Measurements from ENCODE around the gene ARID3B. TPM values are rescaled to one million over a fixed set of nuclear protein-coding genes. Genes with fewer than 3 reads are reported as not detected.
A peak's percentile ranks its signal among the peaks of the same experiment; 100 is the strongest.
"Not testable (repeated sequence)": the region's sequence is repeated elsewhere in the genome, so short reads cannot be mapped to it uniquely, and the experiment has no call there.

The ARID3B gene
- total RNA-seq, 2 donors from 2014 or later, result 2.1 to 2.6 TPM

DNA sequence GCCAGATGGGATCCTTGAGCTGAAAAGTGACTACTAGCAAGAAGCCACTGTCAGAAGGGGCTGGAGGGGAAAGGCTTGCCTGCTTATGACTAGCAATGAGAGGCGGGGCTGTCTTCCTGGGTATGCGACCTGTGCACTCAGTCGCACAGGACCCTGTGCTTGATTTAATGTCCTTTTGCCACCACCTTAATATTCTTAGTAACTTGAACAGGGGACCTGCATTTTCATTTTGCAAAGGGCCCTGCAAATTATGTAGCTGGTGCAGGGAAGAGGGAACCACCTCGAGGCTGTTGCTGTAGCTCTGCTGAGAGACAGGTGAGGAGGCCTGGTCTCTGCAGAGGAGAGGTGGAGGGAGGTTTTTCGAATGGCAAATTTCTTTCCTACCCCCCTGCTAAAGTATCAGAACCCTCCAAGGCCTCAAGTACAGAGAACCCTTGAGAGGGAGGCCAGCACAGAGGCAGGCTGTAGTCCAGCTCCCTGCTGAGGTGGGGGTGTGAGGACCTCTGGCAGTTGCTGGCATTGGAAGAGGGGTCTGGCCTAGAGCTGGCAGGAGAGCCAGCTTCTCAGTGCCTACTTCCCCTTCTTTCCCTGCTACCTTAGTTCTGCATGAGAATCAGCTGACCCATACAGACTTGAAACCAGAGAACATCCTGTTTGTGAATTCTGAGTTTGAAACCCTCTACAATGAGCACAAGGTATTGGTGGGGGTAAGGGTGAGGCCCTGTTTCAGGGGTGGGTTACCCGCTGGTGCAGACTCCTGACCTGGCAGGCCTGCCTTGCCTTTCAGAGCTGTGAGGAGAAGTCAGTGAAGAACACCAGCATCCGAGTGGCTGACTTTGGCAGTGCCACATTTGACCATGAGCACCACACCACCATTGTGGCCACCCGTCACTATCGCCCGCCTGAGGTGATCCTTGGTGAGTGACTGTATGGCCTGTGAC lies 86.0 kb downstream of the ARID3B start:
- DNase-seq, result no peak
- intact Hi-C loops (cut with DNase I), result loop anchor here in 1 of 2 donors (5.0 kb wide), 1 partner anchor 250 kb away; no protein-coding TSS in a partner anchor

DNA sequence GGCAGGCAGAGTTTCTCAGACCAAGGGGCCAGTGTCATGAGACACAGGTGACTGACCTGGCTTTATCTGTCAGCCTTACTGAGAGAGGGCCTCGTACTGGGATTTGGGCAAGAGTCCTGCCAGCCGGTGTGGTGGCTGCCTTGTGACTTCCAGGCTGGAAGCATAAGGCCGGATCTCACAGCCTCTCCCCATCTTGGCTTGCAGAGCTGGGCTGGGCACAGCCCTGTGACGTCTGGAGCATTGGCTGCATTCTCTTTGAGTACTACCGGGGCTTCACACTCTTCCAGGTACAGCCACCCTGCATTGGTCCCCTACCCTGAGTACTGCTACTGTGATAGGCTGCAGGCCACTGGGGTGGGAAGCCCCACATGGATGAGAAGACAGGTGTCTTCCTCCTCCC lies 86.7 kb downstream of the ARID3B start:
- DNase-seq (no peak), ATAC-seq (no peak)
- intact Hi-C loops (cut with DNase I), result loop anchor here in 1 of 2 donors (5.0 kb wide), 1 partner anchor 250 kb away; no protein-coding TSS in a partner anchor

More for the DNA sequence above, 86.0 kb downstream of the ARID3B start:
- no peak for ATAC-seq

DNA sequence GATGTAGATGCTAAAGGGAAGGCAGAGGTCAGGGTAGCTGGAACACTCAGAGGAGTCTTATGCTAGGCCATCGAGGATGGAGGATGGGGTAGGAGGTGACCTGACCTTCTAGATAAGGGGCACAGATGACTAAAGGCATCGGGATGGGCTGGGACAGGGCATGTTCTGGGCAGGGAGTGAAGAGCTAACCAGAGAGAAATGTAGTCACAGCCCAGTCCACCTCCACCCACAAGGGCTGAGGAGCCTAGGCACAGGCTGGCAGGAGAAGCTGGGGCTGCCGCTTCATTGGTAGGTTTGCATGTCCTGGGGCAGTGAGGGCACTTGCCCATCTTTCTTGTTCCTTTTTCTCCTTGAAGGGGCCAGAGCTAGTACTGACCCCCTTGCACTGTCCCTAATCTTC lies 87.2 kb downstream of the ARID3B start:
- intact Hi-C loops (cut with DNase I), result loop anchor here in 1 of 2 donors (5.0 kb wide), 1 partner anchor 251 kb away; no protein-coding TSS in a partner anchor
- ATAC-seq, result no peak
- DNase-seq, result no peak

DNA sequence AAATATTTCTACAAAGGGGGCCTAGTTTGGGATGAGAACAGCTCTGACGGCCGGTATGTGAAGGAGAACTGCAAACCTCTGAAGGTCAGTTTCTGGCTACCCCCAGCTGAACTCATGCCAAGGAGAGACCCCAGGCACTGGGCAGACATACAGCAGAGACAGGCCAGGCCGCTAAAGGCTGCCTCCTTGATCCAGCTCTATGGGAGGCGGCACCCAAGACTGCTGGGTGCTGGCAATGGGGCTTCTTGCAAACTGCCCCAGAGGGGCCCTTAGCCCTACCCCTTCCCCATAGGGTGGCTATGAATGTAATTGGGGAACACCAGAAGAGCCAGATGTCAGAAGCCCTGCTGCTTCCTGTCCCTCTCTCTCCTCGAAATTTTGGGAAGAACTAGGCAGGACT lies 87.9 kb downstream of the ARID3B start:
- DNase-seq (no peak), ATAC-seq (no peak)
- intact Hi-C loops (cut with DNase I), result loop anchor here in 1 of 2 donors (5.0 kb wide), 1 partner anchor 252 kb away; no protein-coding TSS in a partner anchor

DNA sequence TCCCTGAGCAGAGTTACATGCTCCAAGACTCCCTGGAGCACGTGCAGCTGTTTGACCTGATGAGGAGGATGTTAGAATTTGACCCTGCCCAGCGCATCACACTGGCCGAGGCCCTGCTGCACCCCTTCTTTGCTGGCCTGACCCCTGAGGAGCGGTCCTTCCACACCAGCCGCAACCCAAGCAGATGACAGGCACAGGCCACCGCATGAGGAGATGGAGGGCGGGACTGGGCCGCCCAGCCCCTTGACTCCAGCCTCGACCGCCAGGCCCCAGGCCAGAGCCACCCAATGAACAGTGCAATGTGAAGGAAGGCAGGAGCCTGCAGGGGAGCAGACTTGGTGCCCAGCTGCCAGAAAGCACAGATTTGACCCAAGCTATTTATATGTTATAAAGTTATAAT lies 88.7 kb downstream of the ARID3B start:
- ATAC-seq, DNase-seq: not testable (repeated sequence)
- intact Hi-C loops (cut with DNase I), result loop anchor here (5.0 to 10.0 kb wide), 3 partner anchors 252 to 325 kb away; partner anchors contain the start of gene RPP25 (in 2 of the 2)

DNA sequence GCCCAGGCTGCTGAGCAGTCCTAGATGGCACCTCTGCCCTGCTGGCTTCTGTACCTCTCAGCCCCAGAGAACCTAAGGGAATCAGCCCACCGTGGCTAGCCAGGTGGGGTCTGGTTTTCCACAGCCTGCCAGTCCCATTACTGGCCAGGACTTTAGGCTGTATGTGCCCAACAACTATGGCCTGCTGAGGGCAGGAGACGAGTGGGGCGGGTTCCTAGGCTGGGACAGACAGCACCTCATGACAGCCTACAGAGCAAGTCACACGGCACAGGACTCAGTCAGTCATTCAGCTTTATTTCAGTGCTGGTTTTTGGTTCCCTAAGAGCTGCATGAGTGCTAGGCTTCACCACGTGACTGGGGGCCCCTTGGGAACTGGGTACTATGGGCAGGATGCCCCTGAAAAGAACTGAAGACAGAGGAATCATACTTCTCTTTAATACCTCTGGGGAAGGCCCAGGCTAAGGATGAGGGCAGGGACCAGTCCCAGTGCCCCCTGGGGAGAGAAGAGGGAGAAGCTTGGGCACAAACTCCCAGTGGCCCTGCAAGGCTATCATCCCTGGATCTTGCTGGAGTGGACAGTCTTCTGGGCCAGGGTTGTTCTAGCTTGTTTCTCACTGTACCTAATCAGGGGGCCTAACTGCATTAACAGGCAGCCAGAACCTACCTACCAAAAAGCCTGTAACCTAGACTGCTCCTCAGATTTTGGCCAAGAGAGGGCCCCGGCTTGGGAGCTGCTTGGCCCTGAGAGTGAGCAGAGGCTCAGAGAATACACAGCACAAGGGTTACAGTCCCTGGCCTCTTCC lies 89.5 kb downstream of the ARID3B start:
- DNase-seq (no peak), ATAC-seq (no peak)
- intact Hi-C loops (cut with DNase I), result loop anchor here (5.0 to 10.0 kb wide), 2 partner anchors 258 to 324 kb away; partner anchors contain the start of gene RPP25 (in 2 of the 2)

DNA sequence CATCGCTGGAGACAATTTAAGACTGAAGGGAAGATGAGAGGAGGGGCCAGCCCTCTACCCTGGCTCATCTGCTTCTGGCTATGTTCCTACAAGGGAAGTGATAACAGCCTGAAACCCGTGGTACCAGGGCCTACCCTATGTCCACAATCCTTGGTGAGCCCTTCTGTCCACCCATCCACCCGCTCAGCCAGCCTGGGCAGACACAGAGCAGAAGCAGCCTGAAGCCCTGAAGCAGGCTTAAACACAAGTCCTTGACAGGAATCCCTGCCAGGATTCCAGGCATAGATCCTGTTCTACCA lies 90.0 kb downstream of the ARID3B start:
- intact Hi-C loops (cut with DNase I), result loop anchor here (5.0 to 10.0 kb wide), 2 partner anchors 259 to 324 kb away; partner anchors contain the start of gene RPP25 (in 2 of the 2)

DNA sequence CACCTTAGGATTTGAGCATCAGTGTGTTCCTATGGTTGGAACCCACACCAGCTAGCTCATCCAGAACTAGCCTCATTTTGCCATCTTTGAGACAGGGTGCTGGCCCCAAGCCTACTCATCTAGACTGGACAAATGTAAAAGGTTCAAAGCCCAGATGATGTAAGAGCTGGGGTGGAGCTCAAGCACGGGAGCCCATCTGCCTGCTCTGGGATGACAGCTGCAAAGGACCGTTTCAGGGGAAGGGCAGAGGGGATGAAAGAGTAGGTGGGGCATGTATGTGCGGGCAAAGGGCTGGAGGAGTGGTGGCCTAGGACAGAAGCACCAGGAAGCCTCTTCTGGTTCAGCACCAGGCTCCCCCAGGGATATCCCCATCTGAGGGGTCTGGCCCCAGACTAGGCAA lies 90.4 kb downstream of the ARID3B start:
- intact Hi-C loops (cut with DNase I), result loop anchor here (5.0 to 10.0 kb wide), 2 partner anchors 259 to 323 kb away; partner anchors contain the start of gene RPP25 (in 2 of the 2)
- no peak for DNase-seq
- ATAC-seq, result no peak

More for the DNA sequence above, 90.0 kb downstream of the ARID3B start:
- ATAC-seq, result no peak
- no peak for DNase-seq

DNA sequence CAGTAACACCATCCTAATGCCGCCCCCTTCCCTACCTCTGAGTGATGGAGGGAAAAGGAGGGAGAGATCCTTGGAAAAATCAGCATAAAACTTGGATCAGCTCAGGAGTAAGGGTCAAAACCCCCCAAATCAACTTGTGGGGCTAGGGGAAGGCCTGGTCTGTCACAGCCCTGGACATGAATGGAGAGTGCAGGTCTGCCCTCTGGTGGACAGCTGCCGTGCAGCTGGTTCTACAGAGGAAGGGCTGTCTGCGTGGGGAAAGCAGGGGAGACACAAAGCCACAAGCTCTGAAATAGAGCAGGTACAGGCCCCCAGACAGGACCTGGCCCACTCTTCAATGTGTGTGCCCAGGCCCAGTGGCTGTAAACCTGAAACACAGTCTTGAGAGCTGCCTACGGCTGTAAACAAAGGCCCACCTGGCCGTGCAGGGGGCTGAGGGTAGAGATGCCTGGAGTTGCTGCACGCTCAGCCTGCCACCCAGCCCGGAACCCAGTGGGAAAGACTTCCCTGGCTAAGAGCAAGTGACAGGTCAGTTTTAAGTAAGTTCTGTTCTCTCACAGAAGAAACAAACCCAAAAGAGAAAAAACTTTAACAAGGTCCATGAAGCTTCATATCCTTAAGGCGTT lies 91.0 kb downstream of the ARID3B start:
- peak; percentile 73 for DNase-seq
- peak; percentile 55 to 67 for ATAC-seq
- intact Hi-C loops (cut with DNase I), result loop anchor here (2.0 to 10.0 kb wide), 3 partner anchors 137 to 323 kb away; partner anchors contain the start of gene RPP25 (in 2 of the 2)

DNA sequence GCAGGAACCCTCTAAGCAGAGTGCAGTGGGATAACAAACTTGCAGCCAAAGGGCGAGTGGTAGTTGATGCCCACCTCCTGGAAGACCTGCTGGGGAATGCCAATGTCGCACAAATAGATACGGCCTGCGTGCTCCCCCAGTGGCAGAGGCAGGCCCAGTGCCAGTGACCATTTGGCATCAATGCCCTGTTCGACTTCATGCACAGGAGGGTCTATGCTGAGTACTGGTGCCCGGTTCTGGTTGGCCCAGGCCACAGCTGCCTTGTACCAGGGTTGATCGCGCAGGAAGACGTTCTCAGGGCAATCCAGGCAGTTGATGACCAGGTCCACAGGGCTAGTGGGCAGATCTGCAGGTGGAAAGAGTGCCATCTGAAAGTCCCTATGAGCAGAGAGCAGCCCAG lies 91.6 kb downstream of the ARID3B start:
- no peak for DNase-seq
- intact Hi-C loops (cut with DNase I), result loop anchor here (2.0 to 10.0 kb wide), 3 partner anchors 136 to 322 kb away; partner anchors contain the start of gene RPP25 (in 2 of the 2)
- no peak for ATAC-seq

DNA sequence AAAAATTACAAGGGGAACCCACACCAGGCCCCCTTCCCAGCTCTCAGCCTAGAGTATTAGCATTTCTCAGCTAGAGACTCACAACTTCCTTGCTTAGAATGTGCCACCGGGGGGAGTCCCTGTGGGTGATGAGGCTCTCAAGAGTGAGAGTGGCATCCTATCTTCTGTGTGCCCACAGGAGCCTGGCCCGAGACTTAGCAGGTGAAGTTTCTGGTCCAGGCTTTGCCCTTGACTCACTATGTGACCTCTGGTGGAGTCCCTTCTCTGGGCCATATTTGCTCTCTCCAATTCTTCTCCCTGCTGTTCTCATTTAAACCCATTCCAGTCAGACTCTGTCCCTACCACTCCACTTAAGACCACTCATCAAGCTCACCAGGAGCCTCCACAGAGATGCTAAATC lies 92.8 kb downstream of the ARID3B start:
- no peak for DNase-seq
- no peak for ATAC-seq
- intact Hi-C loops (cut with DNase I), result loop anchor here (2.0 to 10.0 kb wide), 3 partner anchors 135 to 321 kb away; partner anchors contain the start of gene RPP25 (in 2 of the 2)

DNA sequence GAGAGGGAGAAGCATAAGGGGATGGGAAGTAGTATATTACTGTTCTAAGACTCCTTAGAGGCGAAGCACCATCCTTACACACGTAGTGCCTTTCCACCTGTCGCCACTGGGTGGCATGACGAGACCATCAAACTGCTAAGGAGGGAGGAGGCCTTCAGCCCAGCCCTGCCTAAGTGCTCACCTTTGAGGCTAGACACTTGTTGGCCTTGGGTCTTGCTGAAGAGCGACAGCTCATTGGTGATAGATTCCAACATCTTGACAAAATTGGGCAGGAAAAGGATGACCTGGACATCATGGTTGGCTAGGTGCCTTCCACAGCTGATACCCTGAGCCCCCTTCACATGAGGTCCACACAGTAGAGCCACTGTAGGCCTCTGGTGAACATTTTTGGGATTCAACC lies 94.2 kb downstream of the ARID3B start:
- peak; percentile 72 to 74 for ATAC-seq
- DNase-seq, result peak; percentile 64
- intact Hi-C loops (cut with DNase I), result loop anchor here (10.0 kb wide), 1 partner anchor 320 kb away; the partner anchor contains the start of gene RPP25 (in 2 of the 2)

DNA sequence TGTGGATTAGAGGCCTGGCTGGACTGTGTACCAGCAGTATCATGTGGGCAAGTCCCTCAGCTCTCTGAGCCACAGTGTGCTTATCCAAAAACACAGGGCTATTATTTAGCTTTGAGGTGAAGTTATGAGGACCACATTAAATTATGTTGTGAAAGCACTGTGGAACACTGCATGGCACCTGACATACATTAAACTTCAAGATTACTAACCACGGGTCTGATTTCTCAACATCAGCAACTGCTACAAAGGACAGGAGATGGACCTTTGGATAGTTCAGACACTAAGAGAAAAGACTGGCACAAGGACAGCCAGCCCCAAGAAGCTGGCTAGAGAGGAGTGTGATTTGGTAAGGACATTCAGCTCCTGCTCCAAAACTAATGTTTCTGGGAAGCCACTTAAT lies 96.0 kb downstream of the ARID3B start:
- intact Hi-C loops (cut with DNase I), result loop anchor here (2.0 to 10.0 kb wide), 2 partner anchors 132 to 318 kb away; partner anchors contain the start of gene RPP25 (in 2 of the 2)
- DNase-seq, result no peak
- no peak for ATAC-seq

DNA sequence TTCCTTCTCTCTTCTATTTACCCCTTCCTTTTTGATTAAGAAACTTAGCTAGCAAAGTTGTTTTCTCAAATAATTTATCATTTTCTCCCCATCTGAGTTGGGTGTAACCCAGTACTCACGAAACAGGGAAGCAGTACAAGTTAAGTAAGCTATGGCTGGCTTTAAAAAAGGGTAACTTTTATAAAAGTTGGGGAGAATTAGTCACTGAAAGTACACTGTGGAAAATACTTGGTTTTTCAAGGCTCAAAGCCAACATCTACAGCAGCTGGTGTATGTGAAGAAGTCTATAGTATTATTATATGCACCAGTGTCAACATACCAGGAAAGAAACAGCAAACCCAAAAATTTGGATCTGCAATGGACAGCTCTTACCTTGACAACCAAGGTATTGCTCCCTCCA lies 100.1 kb downstream of the ARID3B start:
- ATAC-seq, result no peak
- intact Hi-C loops (cut with DNase I), result no loop called here
- no peak for DNase-seq

DNA sequence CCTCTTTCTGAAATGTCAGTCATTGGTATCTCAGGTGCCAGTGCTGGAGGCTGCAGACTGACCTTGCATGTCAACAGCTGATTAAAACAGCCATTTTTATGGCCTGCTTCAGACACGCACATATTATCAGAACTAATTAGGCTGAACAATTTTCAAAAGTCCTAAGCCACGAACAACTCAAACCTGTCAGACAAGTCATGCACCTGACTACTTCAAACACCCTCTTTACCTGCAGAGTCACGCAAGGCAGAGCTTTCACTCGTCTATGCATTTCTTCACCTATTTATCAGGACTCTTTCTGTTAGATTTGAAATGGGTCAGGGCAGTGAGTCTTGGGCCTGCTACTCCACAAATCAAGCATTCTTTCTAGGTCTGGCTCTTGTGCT lies 101.3 kb downstream of the ARID3B start:
- DNase-seq (no peak), ATAC-seq (no peak)
- intact Hi-C loops (cut with DNase I), result no loop called here

DNA sequence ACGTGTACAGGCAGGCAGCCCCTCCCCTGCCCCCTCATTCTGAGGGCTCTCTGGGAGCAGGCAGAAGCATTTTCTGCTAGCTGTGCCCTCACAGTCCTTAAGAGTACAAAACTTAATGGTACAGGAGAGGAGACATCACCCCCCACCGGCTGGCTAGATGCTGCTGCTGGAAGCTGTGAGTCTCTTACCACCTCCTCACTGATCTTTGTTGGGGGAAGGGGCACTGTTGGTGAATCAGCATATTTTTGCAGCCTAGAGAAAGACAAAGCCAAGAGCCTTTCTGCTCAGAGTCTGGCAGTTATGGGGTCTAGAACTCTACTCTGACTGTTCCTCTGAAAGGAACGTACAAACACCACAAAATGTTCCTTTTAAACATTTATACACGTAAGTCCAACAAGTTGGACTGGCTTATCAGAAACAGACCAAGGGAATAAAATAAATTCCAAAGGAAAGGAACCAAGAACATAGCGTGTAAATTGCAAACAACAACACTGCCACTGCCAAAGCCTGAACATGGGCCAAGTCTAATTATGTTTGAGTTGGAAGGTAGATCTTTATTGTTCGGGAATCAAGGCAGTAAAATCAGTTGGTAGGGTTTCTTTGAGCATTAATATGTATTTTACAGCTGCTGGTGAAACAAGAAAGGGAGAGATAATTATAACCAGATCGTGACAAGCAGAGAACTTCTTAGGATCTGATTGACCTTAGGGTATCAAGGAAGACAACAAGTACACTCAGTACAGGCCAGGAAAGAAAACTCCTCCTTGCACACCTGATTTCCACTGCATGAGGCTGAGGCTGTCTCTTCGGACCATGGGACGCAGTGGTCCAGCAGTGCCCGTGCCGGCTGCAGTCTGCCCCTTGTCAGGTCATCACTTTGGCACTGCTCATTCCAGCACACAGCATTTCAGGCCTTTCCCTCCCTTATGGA lies 102.0 kb downstream of the ARID3B start:
- ATAC-seq, result peak; percentile 30 to 49
- intact Hi-C loops (cut with DNase I), result no loop called here
- DNase-seq, result no peak

DNA sequence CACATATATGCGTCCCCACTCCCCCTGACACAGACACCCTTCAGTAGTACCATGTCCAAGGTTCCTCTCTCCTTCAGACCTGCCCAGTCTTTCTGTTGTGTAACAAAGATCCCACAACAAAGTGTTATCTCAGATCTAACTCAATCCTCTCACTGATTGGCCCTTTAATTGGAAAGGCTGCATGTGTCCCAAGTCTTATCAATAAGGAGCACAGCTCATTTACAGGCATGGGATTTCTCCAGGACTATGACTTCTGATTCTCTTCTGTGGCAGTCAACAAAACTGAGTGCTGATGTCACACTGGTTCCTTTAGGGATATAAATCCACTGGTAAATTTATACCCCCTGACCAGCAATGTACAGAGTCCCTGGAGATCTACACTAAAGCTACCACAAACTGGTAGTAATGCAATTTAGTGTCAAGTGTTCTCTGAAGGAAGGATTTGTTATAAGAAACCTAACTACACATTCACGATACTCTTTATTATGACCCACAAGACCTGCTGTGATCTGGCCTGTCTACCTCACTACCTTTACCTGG lies 102.7 kb downstream of the ARID3B start:
- ATAC-seq, result no peak
- no peak for DNase-seq
- intact Hi-C loops (cut with DNase I), result no loop called here

Data from left cardiac atrium (tissue), 4 donors.